Liver (tissue), 9 donors: Measurements from ENCODE around the gene ZG16B. TPM values are rescaled to one million over a fixed set of nuclear protein-coding genes. Genes with fewer than 3 reads are reported as not detected.

Experiments used
- DNase-seq: peaks from one replicate; pipeline ENCODE4 v3.0.0-alpha.2; 2017; ENCODE audit warnings: low spot score
- H3K27ac ChIP-seq, 2 donors: one replicate each; pipeline ENCODE4 v1.7.0; 2013; ENCODE audit warnings: inconsistent platforms in 2 of 2, low read length in 2 of 2, control low read depth in 1 of 2, low read depth in 1 of 2, mild to moderate bottlenecking in 1 of 2
- H3K27me3 ChIP-seq, 4 donors: one replicate each; pipeline versions ENCODE4 v1.6.1 to v1.7.0; 2013; ENCODE audit warnings: low read length in 3 of 4, inconsistent platforms in 1 of 4, mild to moderate bottlenecking in 1 of 4, moderate library complexity in 1 of 4; ENCODE audit not compliant: control insufficient read depth in 4 of 4, insufficient read depth in 4 of 4
- H3K36me3 ChIP-seq, 4 donors: one replicate each; pipeline versions ENCODE4 v1.6.1 to v1.7.0; 2013; ENCODE audit warnings: low read length in 3 of 4, mild to moderate bottlenecking in 3 of 4, low read depth in 1 of 4, moderate library complexity in 1 of 4; ENCODE audit not compliant: control insufficient read depth in 4 of 4, insufficient read depth in 3 of 4
- H3K4me1 ChIP-seq, 4 donors: one replicate each; pipeline versions ENCODE4 v1.6.1 to v1.7.0; 2013; ENCODE audit warnings: low read length in 3 of 4, mild to moderate bottlenecking in 3 of 4, moderate library complexity in 1 of 4; ENCODE audit not compliant: control insufficient read depth in 4 of 4, insufficient read depth in 4 of 4
- H3K4me3 ChIP-seq, 3 donors: one replicate each; pipeline versions ENCODE4 v1.6.1 to v1.7.0; 2013; ENCODE audit warnings: low read length in 3 of 3, control low read depth in 1 of 3, low read depth in 1 of 3, mild to moderate bottlenecking in 1 of 3
- H3K9ac ChIP-seq, 2 donors: one replicate each; pipeline ENCODE4 v1.7.0; 2013; ENCODE audit warnings: low read length in 2 of 2, mild to moderate bottlenecking in 2 of 2, moderate library complexity in 2 of 2, control low read depth in 1 of 2, low read depth in 1 of 2
- H3K9me3 ChIP-seq, 4 donors: one replicate each; pipeline versions ENCODE4 v1.6.1 to v1.7.0; 2013; ENCODE audit warnings: low read length in 3 of 4; ENCODE audit not compliant: control insufficient read depth in 4 of 4
- CTCF ChIP-seq: fragments of 150-350 bp; IDR thresholded peaks from 2 replicates; pipeline ENCODE4 v1.5.1; 2017; ENCODE audit warnings: improper control_type of control experiment, low read depth, low read length; ENCODE audit not compliant: missing input control
- EGR1 ChIP-seq, 2 donors: IDR thresholded peaks; 2 replicates each; pipeline ENCODE4 v1.6.1; 2016 to 2018; ENCODE audit warnings: antibody characterized with exemption in 2 of 2, low read depth in 2 of 2
- FOXA2 ChIP-seq: IDR thresholded peaks from 2 replicates; pipeline ENCODE4 v1.6.1; 2016; ENCODE audit warnings: antibody characterized with exemption
- GABPA ChIP-seq, 2 donors: IDR thresholded peaks in 1 of 2; conservative IDR thresholded peaks in 1 of 2; 2 replicates each; pipeline ENCODE4 v1.6.1; 2016; ENCODE audit warnings: antibody characterized with exemption in 2 of 2, mild to moderate bottlenecking in 1 of 2, moderate library complexity in 1 of 2
- HNF4A ChIP-seq, 2 donors: conservative IDR thresholded peaks; 2 replicates each; pipeline ENCODE4 v1.6.1; 2016; ENCODE audit warnings: antibody characterized with exemption in 2 of 2, mild to moderate bottlenecking in 2 of 2
- HNF4G ChIP-seq: IDR thresholded peaks from 2 replicates; pipeline ENCODE4 v1.6.1; 2016; ENCODE audit warnings: antibody characterized with exemption
- RAD21 ChIP-seq, 2 donors: IDR thresholded peaks; 2 replicates each; pipeline ENCODE4 v1.6.1; 2016; ENCODE audit warnings: antibody characterized with exemption in 2 of 2, mild to moderate bottlenecking in 2 of 2
- RXRA ChIP-seq, 2 donors: IDR thresholded peaks; 2 replicates each; pipeline ENCODE4 v1.6.1; 2017 to 2018; ENCODE audit warnings: antibody characterized with exemption in 2 of 2, mild to moderate bottlenecking in 1 of 2
- SP1 ChIP-seq: IDR thresholded peaks from 2 replicates; pipeline ENCODE4 v1.6.1; 2018; ENCODE audit warnings: antibody characterized with exemption, mild to moderate bottlenecking
- TAF1 ChIP-seq: conservative IDR thresholded peaks from 2 replicates; pipeline ENCODE4 v1.6.1; 2016; ENCODE audit warnings: antibody characterized with exemption, mild to moderate bottlenecking
- YY1 ChIP-seq: IDR thresholded peaks from 2 replicates; pipeline ENCODE4 v1.6.1; 2016; ENCODE audit warnings: antibody characterized with exemption, mild to moderate bottlenecking
- WGBS: extraction: QIAGEN DNeasy Blood & Tissue Kit; methylation state at CpG from one replicate; pipeline ENCODE4 v1.1.7; 2013; 5-methylcytosine and 5-hydroxymethylcytosine counted together
- polyA plus RNA-seq, 2 donors: library from polyadenylated mRNA; stranded (reverse) in 1 of 2; unstranded in 1 of 2; fragments of 200-250 nt in 1 of 2; fragments of >200 nt in 1 of 2; fragmentation: Nextera tagmentation in 1 of 2; extraction: Ambion mirVana in 1 of 2; gene quantifications; one replicate each; pipeline versions ENCODE4 v1.2.1 to v1.2.3, GENCODE V29; 2013 to 2015
- total RNA-seq, 2 donors: library from RNA; depleted of rRNA; stranded (reverse); fragments of >200 nt; gene quantifications; one replicate each; pipeline ENCODE4 v1.2.3, GENCODE V29; 2014
- TF ChIP-seq, protein P1 (sequence below): IDR thresholded peaks from 2 replicates; pipeline ENCODE4 v1.6.1; 2016; ENCODE audit warnings: antibody characterized with exemption
- TF ChIP-seq, protein P2 (sequence below): IDR thresholded peaks from 2 replicates; pipeline ENCODE4 v1.6.1; 2016; ENCODE audit warnings: antibody characterized with exemption
- TF ChIP-seq, protein P3 (sequence below): IDR thresholded peaks from 2 replicates; pipeline ENCODE4 v1.6.1; 2016; ENCODE audit warnings: antibody characterized with exemption, mild to moderate bottlenecking
- donor health status: healthy.
- donor health status: healthy.
- donor health status: healthy.
- donor health status: healthy.
- donor health status: healthy.

Gene ZG16B, protein sequence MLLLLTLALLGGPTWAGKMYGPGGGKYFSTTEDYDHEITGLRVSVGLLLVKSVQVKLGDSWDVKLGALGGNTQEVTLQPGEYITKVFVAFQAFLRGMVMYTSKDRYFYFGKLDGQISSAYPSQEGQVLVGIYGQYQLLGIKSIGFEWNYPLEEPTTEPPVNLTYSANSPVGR
- total RNA-seq (under 1 TPM; 0.33 to 0.79 TPM), polyA plus RNA-seq (under 1 TPM; 0.24 to 0.53 TPM)

- Histone ChIP-seq H3K9ac (no peak within 1 kb of the TSS), H3K4me3 (no peak within 1 kb of the TSS), H3K36me3 (no peaks in the 10 kb centered on the region), H3K9me3 (no peaks in the 10 kb centered on the region), H3K27ac (no peak within 1 kb of the TSS), H3K4me1 (no peaks in the 10 kb centered on the region), H3K27me3 (peaks cover 0 to 2% (median 0%) of the 10 kb centered on the region in 4 donors)
- no peak for DNase-seq
- TF ChIP-seq, protein P1, sequence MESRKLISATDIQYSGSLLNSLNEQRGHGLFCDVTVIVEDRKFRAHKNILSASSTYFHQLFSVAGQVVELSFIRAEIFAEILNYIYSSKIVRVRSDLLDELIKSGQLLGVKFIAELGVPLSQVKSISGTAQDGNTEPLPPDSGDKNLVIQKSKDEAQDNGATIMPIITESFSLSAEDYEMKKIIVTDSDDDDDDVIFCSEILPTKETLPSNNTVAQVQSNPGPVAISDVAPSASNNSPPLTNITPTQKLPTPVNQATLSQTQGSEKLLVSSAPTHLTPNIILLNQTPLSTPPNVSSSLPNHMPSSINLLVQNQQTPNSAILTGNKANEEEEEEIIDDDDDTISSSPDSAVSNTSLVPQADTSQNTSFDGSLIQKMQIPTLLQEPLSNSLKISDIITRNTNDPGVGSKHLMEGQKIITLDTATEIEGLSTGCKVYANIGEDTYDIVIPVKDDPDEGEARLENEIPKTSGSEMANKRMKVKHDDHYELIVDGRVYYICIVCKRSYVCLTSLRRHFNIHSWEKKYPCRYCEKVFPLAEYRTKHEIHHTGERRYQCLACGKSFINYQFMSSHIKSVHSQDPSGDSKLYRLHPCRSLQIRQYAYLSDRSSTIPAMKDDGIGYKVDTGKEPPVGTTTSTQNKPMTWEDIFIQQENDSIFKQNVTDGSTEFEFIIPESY = no peak
- TF ChIP-seq, protein P2, sequence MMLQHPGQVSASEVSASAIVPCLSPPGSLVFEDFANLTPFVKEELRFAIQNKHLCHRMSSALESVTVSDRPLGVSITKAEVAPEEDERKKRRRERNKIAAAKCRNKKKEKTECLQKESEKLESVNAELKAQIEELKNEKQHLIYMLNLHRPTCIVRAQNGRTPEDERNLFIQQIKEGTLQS = no peak
- TF ChIP-seq HNF4G (no peak), RAD21 (IDR thresholded peaks at IDR 0.05) (no peak), GABPA (IDR thresholded peaks at IDR 0.05 in 1 of 2, conservative IDR thresholded peaks at IDR 0.05 in 1 of 2) (no peak), CTCF (no peak), SP1 (no peak), FOXA2 (no peak)
- 68% methylated on average over 32 of the region's 32 CpGs for WGBS
Measured at GRCh38 chr16:2829501-2830354, at the start of gene ZG16B. ZG16B (plus strand) TSS chr16:2830303; CDS start chr16:2830442, 139 bp downstream.

DNA sequence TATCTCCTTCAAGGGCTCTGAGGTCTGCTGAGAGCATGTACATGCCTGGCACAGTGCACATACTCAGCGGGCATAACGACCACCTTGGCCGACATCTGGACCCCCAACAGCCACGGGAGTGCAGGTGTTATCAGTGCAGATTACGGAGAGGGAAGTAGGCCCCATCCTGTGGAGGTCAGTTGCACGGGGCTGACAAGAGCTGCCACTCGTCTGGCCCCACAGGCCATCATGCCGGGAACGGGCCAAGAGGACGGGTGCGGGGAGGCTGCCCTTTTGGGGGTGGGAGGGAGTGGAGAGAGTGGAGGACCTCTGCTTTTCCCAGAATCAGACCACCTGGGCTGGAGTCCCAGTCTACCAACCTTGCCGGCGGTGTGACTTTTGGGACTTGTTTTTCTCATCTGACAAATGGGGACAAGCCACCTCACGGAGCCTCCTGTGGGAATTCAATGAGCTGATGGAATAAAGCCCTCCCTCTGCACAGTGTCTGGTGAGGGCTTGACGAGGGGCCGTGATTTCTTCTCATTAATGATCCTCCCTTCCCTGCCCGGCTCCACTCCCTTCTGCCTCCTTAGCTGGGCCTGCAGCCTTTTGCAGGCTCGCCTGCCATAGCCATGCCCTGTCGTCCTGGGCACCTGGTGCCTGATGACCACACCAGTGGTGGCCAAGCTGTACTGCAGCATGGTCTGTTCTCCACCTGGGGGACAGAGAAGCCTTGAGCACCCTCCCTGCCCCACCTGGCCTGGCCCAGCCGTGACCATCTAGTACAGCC lies 47.3 kb upstream of the ZG16B start:
- Histone ChIP-seq H3K4me1 (peaks cover 4 to 21% (median 13%) of the 10 kb centered on the region in 4 donors), H3K9ac (no peak overlapping the region), H3K9me3 (no peaks in the 10 kb centered on the region), H3K36me3 (no peaks in the 10 kb centered on the region), H3K27ac (no peak overlapping the region), H3K4me3 (no peak overlapping the region), H3K27me3 (peaks cover 0 to 5% (median 1%) of the 10 kb centered on the region in 4 donors)
- WGBS = 84% methylated on average over 20 of the region's 20 CpGs
- no peak for TF ChIP-seq RXRA (IDR thresholded peaks at IDR 0.05)
- TF ChIP-seq, protein P1 = no peak
- TF ChIP-seq TAF1 = no peak
- TF ChIP-seq, protein P3, sequence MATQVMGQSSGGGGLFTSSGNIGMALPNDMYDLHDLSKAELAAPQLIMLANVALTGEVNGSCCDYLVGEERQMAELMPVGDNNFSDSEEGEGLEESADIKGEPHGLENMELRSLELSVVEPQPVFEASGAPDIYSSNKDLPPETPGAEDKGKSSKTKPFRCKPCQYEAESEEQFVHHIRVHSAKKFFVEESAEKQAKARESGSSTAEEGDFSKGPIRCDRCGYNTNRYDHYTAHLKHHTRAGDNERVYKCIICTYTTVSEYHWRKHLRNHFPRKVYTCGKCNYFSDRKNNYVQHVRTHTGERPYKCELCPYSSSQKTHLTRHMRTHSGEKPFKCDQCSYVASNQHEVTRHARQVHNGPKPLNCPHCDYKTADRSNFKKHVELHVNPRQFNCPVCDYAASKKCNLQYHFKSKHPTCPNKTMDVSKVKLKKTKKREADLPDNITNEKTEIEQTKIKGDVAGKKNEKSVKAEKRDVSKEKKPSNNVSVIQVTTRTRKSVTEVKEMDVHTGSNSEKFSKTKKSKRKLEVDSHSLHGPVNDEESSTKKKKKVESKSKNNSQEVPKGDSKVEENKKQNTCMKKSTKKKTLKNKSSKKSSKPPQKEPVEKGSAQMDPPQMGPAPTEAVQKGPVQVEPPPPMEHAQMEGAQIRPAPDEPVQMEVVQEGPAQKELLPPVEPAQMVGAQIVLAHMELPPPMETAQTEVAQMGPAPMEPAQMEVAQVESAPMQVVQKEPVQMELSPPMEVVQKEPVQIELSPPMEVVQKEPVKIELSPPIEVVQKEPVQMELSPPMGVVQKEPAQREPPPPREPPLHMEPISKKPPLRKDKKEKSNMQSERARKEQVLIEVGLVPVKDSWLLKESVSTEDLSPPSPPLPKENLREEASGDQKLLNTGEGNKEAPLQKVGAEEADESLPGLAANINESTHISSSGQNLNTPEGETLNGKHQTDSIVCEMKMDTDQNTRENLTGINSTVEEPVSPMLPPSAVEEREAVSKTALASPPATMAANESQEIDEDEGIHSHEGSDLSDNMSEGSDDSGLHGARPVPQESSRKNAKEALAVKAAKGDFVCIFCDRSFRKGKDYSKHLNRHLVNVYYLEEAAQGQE = no peak
- TF ChIP-seq HNF4A (conservative IDR thresholded peaks at IDR 0.05) = no peak
- no peak for TF ChIP-seq EGR1 (IDR thresholded peaks at IDR 0.05; ENCODE audit: low read depth in 2 of 2)
- TF ChIP-seq GABPA (IDR thresholded peaks at IDR 0.05 in 1 of 2, conservative IDR thresholded peaks at IDR 0.05 in 1 of 2) = no peak
- TF ChIP-seq YY1 = no peak
- DNase-seq = no peak
